Naive B cell (primary cell): ENCODE measurements around the gene PAQR4. TPM values are rescaled to one million over a fixed set of nuclear protein-coding genes. Genes with fewer than 3 reads are reported as not detected.

ENCODE experiments used
- ATAC-seq, 2 donors: fragments of 150-1000 bp; cut with Tn5 transposase; 2 replicates each; pipeline ENCODE4 v1.10.0; 2021; ENCODE audit warnings: low read depth in 2 of 2, mild to moderate bottlenecking in 2 of 2, moderate library complexity in 2 of 2
- DNase-seq: peaks from one replicate; pipeline ENCODE4 v3.0.0; 2022
- H3K27ac Mint-ChIP-seq, 6 donors: one replicate each; pipeline ENCODE4 v1.8.0; 2020 to 2022; ENCODE audit warnings: mild to moderate bottlenecking in 6 of 6, mixed read lengths in 6 of 6, moderate library complexity in 5 of 6, inconsistent platforms in 2 of 6
- H3K27me3 Mint-ChIP-seq, 3 donors: one replicate each; pipeline ENCODE4 v1.8.0; 2021 to 2022; ENCODE audit warnings: mixed read lengths in 3 of 3, mild to moderate bottlenecking in 1 of 3
- H3K36me3 Mint-ChIP-seq, 2 donors: one replicate each; pipeline ENCODE4 v1.8.0; 2020 to 2022; ENCODE audit warnings: mixed read lengths in 2 of 2, inconsistent platforms in 1 of 2, mild to moderate bottlenecking in 1 of 2
- H3K4me1 Mint-ChIP-seq, 3 donors: one replicate each; pipeline ENCODE4 v1.8.0; 2020 to 2022; ENCODE audit warnings: mixed read lengths in 3 of 3, inconsistent platforms in 1 of 3, mild to moderate bottlenecking in 1 of 3, moderate library complexity in 1 of 3
- H3K4me3 Mint-ChIP-seq, 8 donors: one replicate each; pipeline ENCODE4 v1.8.0; 2020 to 2022; ENCODE audit warnings: mild to moderate bottlenecking in 8 of 8, mixed read lengths in 8 of 8, moderate library complexity in 8 of 8, inconsistent platforms in 2 of 8
- H3K9me3 Mint-ChIP-seq, 7 donors: one replicate each; pipeline ENCODE4 v1.8.0; 2020 to 2022; ENCODE audit warnings: mixed read lengths in 7 of 7, mild to moderate bottlenecking in 5 of 7, inconsistent platforms in 2 of 7, moderate library complexity in 1 of 7
- polyA plus RNA-seq, 6 donors: library from polyadenylated mRNA; unstranded; fragments of 300-500 nt; fragmentation: Illumina TruSeq; gene quantifications; one replicate each; pipeline ENCODE4 v1.2.3, GENCODE V29; 2021; ENCODE audit warnings: low read depth in 6 of 6

The PAQR4 gene
- polyA plus RNA-seq, 6 donors from 2014 or later = 0.43 to 1.3 (median 1.1) TPM; not detected in 1

GRCh38 chr16:3012828-3013420, 43.8 kb downstream of the PAQR4 start, which contains the start of gene CLDN9:
Gene CLDN9 (plus strand): TSS chr16:3012923. CDS start chr16:3013363, 440 bp downstream.
- DNase-seq (no peak), ATAC-seq (peak; percentile 50 to 74)
- H3K4me3 Mint-ChIP-seq = peak within 1 kb of the TSS in 1 of 8 donors; percentile 72
- peaks cover 11 to 58% (median 20%) of the 10 kb centered on the region in 3 donors for H3K27me3 Mint-ChIP-seq
- H3K36me3 Mint-ChIP-seq = no peaks in the 10 kb centered on the region
- H3K9me3 Mint-ChIP-seq = no peaks in the 10 kb centered on the region
- H3K4me1 Mint-ChIP-seq = peaks cover 10 to 18% (median 13%) of the 10 kb centered on the region in 3 donors
- H3K27ac Mint-ChIP-seq = no peak within 1 kb of the TSS

- no peak overlapping the region for H3K4me3 Mint-ChIP-seq
- H3K4me1 Mint-ChIP-seq = peaks cover 7 to 15% (median 7%) of the 10 kb centered on the region in 3 donors
- no peaks in the 10 kb centered on the region for H3K36me3 Mint-ChIP-seq
- DNase-seq = no peak
- no peak for ATAC-seq
- H3K27ac Mint-ChIP-seq = no peak overlapping the region
- peaks cover 8 to 58% (median 20%) of the 10 kb centered on the region in 3 donors for H3K27me3 Mint-ChIP-seq
- H3K9me3 Mint-ChIP-seq = peaks cover 0 to under 1% (median 0%) of the 10 kb centered on the region in 7 donors
Measured at GRCh38 chr16:3013491-3013951, 44.4 kb downstream of the PAQR4 start.

GRCh38 chr16:3013998-3014690, 45.0 kb downstream of the PAQR4 start:
- peaks cover 8 to 55% (median 20%) of the 10 kb centered on the region in 3 donors for H3K27me3 Mint-ChIP-seq
- ATAC-seq (no peak), DNase-seq (no peak)
- peaks cover 4 to 15% (median 6%) of the 10 kb centered on the region in 3 donors for H3K4me1 Mint-ChIP-seq
- H3K36me3 Mint-ChIP-seq = no peaks in the 10 kb centered on the region
- peak overlapping the region in 1 of 8 donors; percentile 54 for H3K4me3 Mint-ChIP-seq
- H3K9me3 Mint-ChIP-seq = peaks cover 0 to 4% (median 0%) of the 10 kb centered on the region in 7 donors
- peak overlapping the region in 1 of 6 donors; percentile 80 for H3K27ac Mint-ChIP-seq

GRCh38 chr16:3014971-3015370, 45.8 kb downstream of the PAQR4 start:
- DNase-seq = no peak
- peak overlapping the region in 2 of 6 donors; percentile 42 to 55 for H3K27ac Mint-ChIP-seq
- H3K9me3 Mint-ChIP-seq = peaks cover 0 to 4% (median 0%) of the 10 kb centered on the region in 7 donors
- H3K4me3 Mint-ChIP-seq = peak overlapping the region in 1 of 8 donors; percentile 52
- no peak for ATAC-seq
- H3K4me1 Mint-ChIP-seq = peaks cover 11 to 23% (median 11%) of the 10 kb centered on the region in 3 donors
- no peaks in the 10 kb centered on the region for H3K36me3 Mint-ChIP-seq
- peaks cover 8 to 55% (median 20%) of the 10 kb centered on the region in 3 donors for H3K27me3 Mint-ChIP-seq

- DNase-seq = no peak
- H3K27ac Mint-ChIP-seq = peak overlapping the region in 1 of 6 donors; percentile 84
- ATAC-seq = no peak
- peaks cover 0 to 4% (median 0%) of the 10 kb centered on the region in 7 donors for H3K9me3 Mint-ChIP-seq
- no peaks in the 10 kb centered on the region for H3K36me3 Mint-ChIP-seq
- peaks cover 14 to 31% (median 16%) of the 10 kb centered on the region in 3 donors for H3K4me1 Mint-ChIP-seq
- peaks cover 8 to 55% (median 20%) of the 10 kb centered on the region in 3 donors for H3K27me3 Mint-ChIP-seq
- peak overlapping the region in 1 of 8 donors; percentile 41 for H3K4me3 Mint-ChIP-seq
Measured at GRCh38 chr16:3015865-3016521, 46.8 kb downstream of the PAQR4 start.

GRCh38 chr16:3017344-3017743, 48.2 kb downstream of the PAQR4 start:
- Mint-ChIP-seq H3K9me3 (peaks cover 0 to 4% (median 0%) of the 10 kb centered on the region in 7 donors), H3K4me1 (peaks cover 22 to 40% (median 28%) of the 10 kb centered on the region in 3 donors), H3K4me3 (no peak overlapping the region), H3K36me3 (no peaks in the 10 kb centered on the region), H3K27me3 (peaks cover 8 to 45% (median 17%) of the 10 kb centered on the region in 3 donors), H3K27ac (no peak overlapping the region)
- ATAC-seq = no peak
- DNase-seq = no peak

GRCh38 chr16:3017794-3018506, 48.8 kb downstream of the PAQR4 start, which contains the start of gene CLDN6:
Gene CLDN6 (minus strand): TSS chr16:3018183. CDS start chr16:3016021, 2,162 bp downstream.
- DNase-seq = no peak
- Mint-ChIP-seq H3K4me3 (peak within 1 kb of the TSS in 6 of 8 donors; percentile 12 to 83 (median 50)), H3K27ac (peak within 1 kb of the TSS in 2 of 6 donors; percentile 28 to 51), H3K27me3 (peaks cover 8 to 39% (median 11%) of the 10 kb centered on the region in 3 donors), H3K4me1 (peaks cover 24 to 40% (median 34%) of the 10 kb centered on the region in 3 donors), H3K9me3 (peaks cover 0 to 4% (median 0%) of the 10 kb centered on the region in 7 donors), H3K36me3 (no peaks in the 10 kb centered on the region)
- no peak for ATAC-seq

- ATAC-seq (no peak), DNase-seq (no peak)
- H3K27me3 Mint-ChIP-seq = peaks cover 1 to 22% (median 8%) of the 10 kb centered on the region in 3 donors
- H3K4me3 Mint-ChIP-seq = peak overlapping the region; percentile 67 to 94 (median 87)
- peaks cover 36 to 54% (median 50%) of the 10 kb centered on the region in 3 donors for H3K4me1 Mint-ChIP-seq
- peak overlapping the region in 4 of 6 donors; percentile 59 to 85 (median 72) for H3K27ac Mint-ChIP-seq
- H3K9me3 Mint-ChIP-seq = peaks cover 0 to 4% (median 0%) of the 10 kb centered on the region in 7 donors
- H3K36me3 Mint-ChIP-seq = no peaks in the 10 kb centered on the region
Measured at GRCh38 chr16:3019594-3020246, 50.6 kb downstream of the PAQR4 start.

- Mint-ChIP-seq H3K9me3 (peaks cover 0 to 4% (median 0%) of the 10 kb centered on the region in 7 donors), H3K27ac (peak within 1 kb of the TSS; percentile 59 to 87 (median 84)), H3K4me3 (peak within 1 kb of the TSS; percentile 82 to 95 (median 88)), H3K36me3 (no peaks in the 10 kb centered on the region), H3K27me3 (peaks cover 0 to 18% (median 4%) of the 10 kb centered on the region in 3 donors), H3K4me1 (peaks cover 36 to 54% (median 54%) of the 10 kb centered on the region in 3 donors)
- ATAC-seq (peak; percentile 17 to 23), DNase-seq (peak; percentile 67)
Measured at GRCh38 chr16:3020247-3020603, 51.1 kb downstream of the PAQR4 start, which contains the start of gene TNFRSF12A. Gene TNFRSF12A (plus strand): TSS chr16:3020368. CDS start chr16:3020398, 30 bp downstream.

- Mint-ChIP-seq H3K4me1 (peaks cover 36 to 55% (median 54%) of the 10 kb centered on the region in 3 donors), H3K27me3 (peaks cover 0 to 18% (median 4%) of the 10 kb centered on the region in 3 donors)
- no peak for DNase-seq
Measured at GRCh38 chr16:3020604-3021448, 51.7 kb downstream of the PAQR4 start.

More at GRCh38 chr16:3020604-3021448, 51.7 kb downstream of the PAQR4 start:
- H3K9me3 Mint-ChIP-seq = peaks cover 0 to 4% (median 0%) of the 10 kb centered on the region in 7 donors
- H3K27ac Mint-ChIP-seq = peak overlapping the region in 5 of 6 donors; percentile 28 to 87 (median 70)
- ATAC-seq = no peak
- no peaks in the 10 kb centered on the region for H3K36me3 Mint-ChIP-seq
- H3K4me3 Mint-ChIP-seq = peak overlapping the region; percentile 82 to 95 (median 88)
